ENCODE measurements around the gene ECE2. TPM values are rescaled to one million over a fixed set of nuclear protein-coding genes. Genes with fewer than 3 reads are reported as not detected.

Gene ECE2
- total and polyA plus RNA-seq, 2 experiments from 2014 or later = not detected

- no peaks in the 10 kb centered on the region for H3K9me3 ChIP-seq (ENCODE audit: low read depth)
- DNase-seq (ENCODE audit: low read depth in 1 of 2, low spot score in 1 of 2) = no peak
- H3K36me3 ChIP-seq = no peaks in the 10 kb centered on the region
- no peak overlapping the region for H3K27ac ChIP-seq
- no peaks in the 10 kb centered on the region for H3K4me1 ChIP-seq (ENCODE audit: low read depth)
- TF ChIP-seq CTCF (IDR thresholded peaks at IDR 0.05; ENCODE audit: low read depth, low read length) = no peak
- H3K4me3 ChIP-seq = no peak overlapping the region
- peaks cover 65% of the 10 kb centered on the region for H3K27me3 ChIP-seq
Measured at GRCh38 chr3:184235381-184236032, 40.3 kb upstream of the ECE2 start.

- DNase-seq (ENCODE audit: low read depth in 1 of 2, low spot score in 1 of 2) = no peak
- no peak for TF ChIP-seq CTCF (IDR thresholded peaks at IDR 0.05; ENCODE audit: low read depth, low read length)
- Histone ChIP-seq H3K27me3 (peaks cover 65% of the 10 kb centered on the region), H3K9me3 (ENCODE audit: low read depth) (no peaks in the 10 kb centered on the region), H3K36me3 (no peaks in the 10 kb centered on the region), H3K27ac (no peak overlapping the region), H3K4me1 (ENCODE audit: low read depth) (no peaks in the 10 kb centered on the region), H3K4me3 (no peak overlapping the region)
Measured at GRCh38 chr3:184236033-184236410, 39.8 kb upstream of the ECE2 start.

GRCh38 chr3:184236636-184237035 is 39.2 kb upstream of the ECE2 start:
- H3K9me3 ChIP-seq (ENCODE audit: low read depth) = no peaks in the 10 kb centered on the region
- no peak for TF ChIP-seq CTCF (IDR thresholded peaks at IDR 0.05; ENCODE audit: low read depth, low read length)
- H3K4me1 ChIP-seq (ENCODE audit: low read depth) = no peaks in the 10 kb centered on the region
- DNase-seq (ENCODE audit: low read depth in 1 of 2, low spot score in 1 of 2) = no peak
- H3K4me3 ChIP-seq = no peak overlapping the region
- no peaks in the 10 kb centered on the region for H3K36me3 ChIP-seq
- H3K27ac ChIP-seq = no peak overlapping the region
- H3K27me3 ChIP-seq = peaks cover 65% of the 10 kb centered on the region

GRCh38 chr3:184237211-184237610 is 38.6 kb upstream of the ECE2 start:
- no peak for DNase-seq (ENCODE audit: low read depth in 1 of 2, low spot score in 1 of 2)
- no peaks in the 10 kb centered on the region for H3K36me3 ChIP-seq
- no peak for TF ChIP-seq CTCF (IDR thresholded peaks at IDR 0.05; ENCODE audit: low read depth, low read length)
- no peaks in the 10 kb centered on the region for H3K9me3 ChIP-seq (ENCODE audit: low read depth)
- no peak overlapping the region for H3K4me3 ChIP-seq
- no peaks in the 10 kb centered on the region for H3K4me1 ChIP-seq (ENCODE audit: low read depth)
- no peak overlapping the region for H3K27ac ChIP-seq
- H3K27me3 ChIP-seq = peaks cover 65% of the 10 kb centered on the region

GRCh38 chr3:184237807-184238206 is 38.0 kb upstream of the ECE2 start:
- H3K4me3 ChIP-seq = no peak overlapping the region
- no peak for TF ChIP-seq CTCF (IDR thresholded peaks at IDR 0.05; ENCODE audit: low read depth, low read length)
- no peak for DNase-seq (ENCODE audit: low read depth in 1 of 2, low spot score in 1 of 2)

More at GRCh38 chr3:184237807-184238206, 38.0 kb upstream of the ECE2 start:
- H3K4me1 ChIP-seq (ENCODE audit: low read depth) = no peaks in the 10 kb centered on the region
- H3K36me3 ChIP-seq = no peaks in the 10 kb centered on the region
- no peak overlapping the region for H3K27ac ChIP-seq
- H3K27me3 ChIP-seq = peaks cover 60% of the 10 kb centered on the region
- no peaks in the 10 kb centered on the region for H3K9me3 ChIP-seq (ENCODE audit: low read depth)

Data from cardiac muscle cell (in vitro differentiated cells and primary cell).